22Rv1 (cell line): ENCODE data around the gene WIZ.

Experiments used
- CTCF ChIP-seq: fragments of 450-650 bp; IDR thresholded peaks from 2 replicates; pipeline ENCODE4 v1.5.1; 2017; ENCODE audit warnings: mild to moderate bottlenecking
- ZFX ChIP-seq: fragments of 450-650 bp; IDR thresholded peaks from 2 replicates; pipeline ENCODE4 v1.6.1; 2017; ENCODE audit warnings: antibody characterized with exemption, borderline replicate concordance

GRCh38 chr19:15463861-15464371, 14.2 kb upstream of the WIZ start:
- TF ChIP-seq CTCF: no peak
- no peak for TF ChIP-seq ZFX
